Left lung (tissue), 10 donors: ENCODE results near the gene CHRNA4. TPM values are rescaled to one million over a fixed set of nuclear protein-coding genes. Genes with fewer than 3 reads are reported as not detected.

Source experiments
- ATAC-seq: fragments of 200-7000 bp; cut with Tn5 transposase; one replicate; pipeline ENCODE4 v1.9.1; 2020; ENCODE audit warnings: moderate library complexity
- DNase-seq, 4 donors: peaks; one replicate each; pipeline ENCODE4 v3.0.0-alpha.2; 2013 to 2020
- H3K27ac ChIP-seq, 2 donors: fragments of 200-600 bp; sonication (generic) in 1 of 2; one replicate each; pipeline versions ENCODE4 v1.5.0 to v1.8.0; 2020 to 2021
- H3K27me3 ChIP-seq, 2 donors: fragments of 200-600 bp; sonication (generic) in 1 of 2; one replicate each; pipeline versions ENCODE4 v1.5.0 to v1.8.0; 2020 to 2021
- H3K36me3 ChIP-seq, 2 donors: fragments of 200-600 bp; sonication (generic) in 1 of 2; one replicate each; pipeline versions ENCODE4 v1.5.0 to v1.8.0; 2020 to 2021
- H3K4me1 ChIP-seq, 2 donors: fragments of 200-600 bp; one replicate each; pipeline ENCODE4 v1.8.0; 2021
- H3K4me3 ChIP-seq, 2 donors: fragments of 200-600 bp; sonication (generic) in 1 of 2; one replicate each; pipeline versions ENCODE4 v1.5.0 to v1.8.0; 2020 to 2021; ENCODE audit warnings: mild to moderate bottlenecking in 1 of 2
- H3K9me3 ChIP-seq, 2 donors: fragments of 200-600 bp; sonication (generic) in 1 of 2; one replicate each; pipeline versions ENCODE4 v1.5.0 to v1.8.0; 2020 to 2021
- CTCF ChIP-seq, 2 donors: fragments of 200-600 bp; sonication (generic) in 1 of 2; IDR thresholded peaks; one replicate each; pipeline versions ENCODE4 v1.5.0 to v1.8.0; 2021; ENCODE audit warnings: antibody characterized with exemption in 2 of 2
- intact Hi-C, 2 donors: fragments of 100-400 bp; cut with DNase I; formaldehyde crosslinking; loops; one replicate each; pipeline versions ENCODE4 v1.11.2 to v1.14.2; 2022
- polyA plus RNA-seq, 6 donors: library from polyadenylated mRNA; unstranded; fragments of 120-200 nt; gene quantifications; one replicate each; pipeline ENCODE4 v1.2.1, GENCODE V29; 2013; ENCODE audit not compliant: insufficient read length in 6 of 6
- total RNA-seq, 2 donors: library from RNA; stranded (reverse); fragmentation: NEBNext Ultra II Directional; extraction: Animal tissue kit (Norgen Biotek cat#: 25700); gene quantifications; one replicate each; pipeline ENCODE4 v1.2.1, GENCODE V29; 2021
- donor health status: DM: no; HTN: yes; CAD: no.
- donor health status: DM: no; HTN: no; CAD: no.

CHRNA4 gene
- total and polyA plus RNA-seq, 8 donors = 0.16 to 1.3 (median 1.00) TPM; not detected in 2

- intact Hi-C loops = no loop called here
- Histone ChIP-seq H3K27ac (no peak overlapping the region), H3K36me3 (no peaks in the 10 kb centered on the region), H3K9me3 (no peaks in the 10 kb centered on the region), H3K4me3 (no peak overlapping the region), H3K27me3 (peaks cover 20 to 95% of the 10 kb centered on the region in 2 donors), H3K4me1 (no peaks in the 10 kb centered on the region)
- no peak for TF ChIP-seq CTCF (IDR thresholded peaks at IDR 0.05)
- ATAC-seq (no peak), DNase-seq (peak in 1 of 4 donors; percentile 69)
Measured at GRCh38 chr20:63296531-63297299, 64.4 kb downstream of the CHRNA4 start.

GRCh38 chr20:63295846-63296245 is 65.3 kb downstream of the CHRNA4 start:
- H3K36me3 ChIP-seq = no peaks in the 10 kb centered on the region
- intact Hi-C loops = no loop called here

GRCh38 chr20:63295422-63295821 is 65.7 kb downstream of the CHRNA4 start:
- no peaks in the 10 kb centered on the region for H3K9me3 ChIP-seq
- DNase-seq = peak in 1 of 4 donors; percentile 65
- intact Hi-C loops = no loop called here
- peaks cover 16 to 86% of the 10 kb centered on the region in 2 donors for H3K27me3 ChIP-seq
- no peak overlapping the region for H3K27ac ChIP-seq
- no peaks in the 10 kb centered on the region for H3K36me3 ChIP-seq
- H3K4me3 ChIP-seq = no peak overlapping the region
- no peaks in the 10 kb centered on the region for H3K4me1 ChIP-seq
- ATAC-seq = no peak
- TF ChIP-seq CTCF (IDR thresholded peaks at IDR 0.05) = no peak

More at GRCh38 chr20:63295846-63296245, 65.3 kb downstream of the CHRNA4 start:
- H3K4me3 ChIP-seq = no peak overlapping the region
- ATAC-seq (no peak), DNase-seq (peak in 1 of 4 donors; percentile 67)
- no peak overlapping the region for H3K27ac ChIP-seq
- H3K27me3 ChIP-seq = peaks cover 16 to 90% of the 10 kb centered on the region in 2 donors
- TF ChIP-seq CTCF (IDR thresholded peaks at IDR 0.05) = no peak
- H3K9me3 ChIP-seq = no peaks in the 10 kb centered on the region
- no peaks in the 10 kb centered on the region for H3K4me1 ChIP-seq

- no peak overlapping the region for H3K27ac ChIP-seq
- no peak for ATAC-seq
- no peaks in the 10 kb centered on the region for H3K4me1 ChIP-seq
- intact Hi-C loops = no loop called here
- DNase-seq = peak in 1 of 4 donors; percentile 58
- peaks cover 0 to under 1% of the 10 kb centered on the region in 2 donors for H3K36me3 ChIP-seq
- no peaks in the 10 kb centered on the region for H3K9me3 ChIP-seq
- TF ChIP-seq CTCF (IDR thresholded peaks at IDR 0.05) = no peak
- no peak overlapping the region for H3K4me3 ChIP-seq
- H3K27me3 ChIP-seq = peaks cover 16 to 82% of the 10 kb centered on the region in 2 donors
Measured at GRCh38 chr20:63295018-63295417, 66.1 kb downstream of the CHRNA4 start.

- Histone ChIP-seq H3K9me3 (no peaks in the 10 kb centered on the region), H3K36me3 (peaks cover 0 to 5% of the 10 kb centered on the region in 2 donors), H3K27ac (no peak overlapping the region), H3K4me1 (no peaks in the 10 kb centered on the region), H3K27me3 (peaks cover 16 to 77% of the 10 kb centered on the region in 2 donors), H3K4me3 (no peak overlapping the region)
- DNase-seq (peak in 1 of 4 donors; percentile 70), ATAC-seq (no peak)
- no peak for TF ChIP-seq CTCF (IDR thresholded peaks at IDR 0.05)
- intact Hi-C loops = no loop called here
Measured at GRCh38 chr20:63294536-63294900, 66.6 kb downstream of the CHRNA4 start.
